Lower lobe of right lung (tissue), 2 donors: ENCODE data around the gene LRRC17. TPM values are rescaled to one million over a fixed set of nuclear protein-coding genes. Genes with fewer than 3 reads are reported as not detected.

Experiments used
- ATAC-seq, 2 donors: fragments of 200-7000 bp; cut with Tn5 transposase; one replicate each; pipeline ENCODE4 v1.9.1; 2020 to 2022; ENCODE audit warnings: mild to moderate bottlenecking in 2 of 2, moderate library complexity in 2 of 2
- DNase-seq: peaks from one replicate; pipeline ENCODE4 v3.0.0-alpha.2; 2020
- H3K27ac ChIP-seq: fragments of 200-600 bp; one replicate; pipeline ENCODE4 v1.8.0; 2022
- H3K27me3 ChIP-seq: fragments of 200-600 bp; one replicate; pipeline ENCODE4 v1.8.0; 2022; ENCODE audit warnings: low read depth
- H3K36me3 ChIP-seq: fragments of 200-600 bp; one replicate; pipeline ENCODE4 v1.8.0; 2022; ENCODE audit warnings: mild to moderate bottlenecking
- H3K4me1 ChIP-seq: fragments of 200-600 bp; one replicate; pipeline ENCODE4 v1.8.0; 2022
- H3K4me3 ChIP-seq: fragments of 200-600 bp; one replicate; pipeline ENCODE4 v1.8.0; 2022; ENCODE audit warnings: mild to moderate bottlenecking
- H3K9me3 ChIP-seq: fragments of 200-600 bp; one replicate; pipeline ENCODE4 v1.8.0; 2022
- intact Hi-C: fragments of 100-400 bp; cut with DNase I; formaldehyde crosslinking; loops from one replicate; pipeline ENCODE4 v1.11.0; 2022
- total RNA-seq: library from RNA; stranded (reverse); fragmentation: NEBNext Ultra II Directional; extraction: Animal tissue kit (Norgen Biotek cat#: 25700); gene quantifications from one replicate; pipeline ENCODE4 v1.2.1, GENCODE V29; 2021
- TF ChIP-seq, protein P1 (sequence below): fragments of 200-600 bp; IDR thresholded peaks from one replicate; pipeline ENCODE4 v1.8.0; 2022; ENCODE audit warnings: antibody characterized with exemption, mild to moderate bottlenecking
- donor health status: DM: no; HTN: yes; CAD: no; lungs with severe emphysema.

Gene LRRC17
- total RNA-seq, 1 donor from 2014 or later, result 1.5 TPM

DNA sequence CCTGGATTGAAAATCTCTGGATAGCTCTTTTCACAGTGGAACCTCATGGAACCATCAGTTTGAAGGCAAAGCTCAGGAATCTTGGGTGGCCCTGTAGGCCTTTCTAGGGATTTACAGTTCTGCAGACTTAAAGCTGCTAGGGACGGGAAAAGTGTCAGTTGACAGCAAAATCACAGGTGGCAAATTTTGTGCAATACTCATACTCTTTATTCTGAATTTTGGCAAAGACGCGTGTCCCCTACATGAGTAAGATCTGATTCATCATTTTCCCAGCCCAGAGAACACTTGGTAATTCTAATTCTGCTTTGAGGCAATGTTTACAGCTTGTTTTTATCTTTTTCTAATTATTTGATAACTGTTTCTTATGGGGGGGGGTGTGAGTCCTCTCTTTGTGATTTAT lies 3.6 kb downstream of the LRRC17 start:
- Histone ChIP-seq H3K36me3 (no peaks in the 10 kb centered on the region), H3K4me1 (peaks cover 4% of the 10 kb centered on the region), H3K4me3 (no peak overlapping the region), H3K9me3 (no peaks in the 10 kb centered on the region), H3K27me3 (no peaks in the 10 kb centered on the region), H3K27ac (no peak overlapping the region)
- TF ChIP-seq, protein P1, sequence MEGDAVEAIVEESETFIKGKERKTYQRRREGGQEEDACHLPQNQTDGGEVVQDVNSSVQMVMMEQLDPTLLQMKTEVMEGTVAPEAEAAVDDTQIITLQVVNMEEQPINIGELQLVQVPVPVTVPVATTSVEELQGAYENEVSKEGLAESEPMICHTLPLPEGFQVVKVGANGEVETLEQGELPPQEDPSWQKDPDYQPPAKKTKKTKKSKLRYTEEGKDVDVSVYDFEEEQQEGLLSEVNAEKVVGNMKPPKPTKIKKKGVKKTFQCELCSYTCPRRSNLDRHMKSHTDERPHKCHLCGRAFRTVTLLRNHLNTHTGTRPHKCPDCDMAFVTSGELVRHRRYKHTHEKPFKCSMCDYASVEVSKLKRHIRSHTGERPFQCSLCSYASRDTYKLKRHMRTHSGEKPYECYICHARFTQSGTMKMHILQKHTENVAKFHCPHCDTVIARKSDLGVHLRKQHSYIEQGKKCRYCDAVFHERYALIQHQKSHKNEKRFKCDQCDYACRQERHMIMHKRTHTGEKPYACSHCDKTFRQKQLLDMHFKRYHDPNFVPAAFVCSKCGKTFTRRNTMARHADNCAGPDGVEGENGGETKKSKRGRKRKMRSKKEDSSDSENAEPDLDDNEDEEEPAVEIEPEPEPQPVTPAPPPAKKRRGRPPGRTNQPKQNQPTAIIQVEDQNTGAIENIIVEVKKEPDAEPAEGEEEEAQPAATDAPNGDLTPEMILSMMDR, result no peak
- DNase-seq (no peak), ATAC-seq (no peak)
- intact Hi-C loops, result no loop called here

DNA sequence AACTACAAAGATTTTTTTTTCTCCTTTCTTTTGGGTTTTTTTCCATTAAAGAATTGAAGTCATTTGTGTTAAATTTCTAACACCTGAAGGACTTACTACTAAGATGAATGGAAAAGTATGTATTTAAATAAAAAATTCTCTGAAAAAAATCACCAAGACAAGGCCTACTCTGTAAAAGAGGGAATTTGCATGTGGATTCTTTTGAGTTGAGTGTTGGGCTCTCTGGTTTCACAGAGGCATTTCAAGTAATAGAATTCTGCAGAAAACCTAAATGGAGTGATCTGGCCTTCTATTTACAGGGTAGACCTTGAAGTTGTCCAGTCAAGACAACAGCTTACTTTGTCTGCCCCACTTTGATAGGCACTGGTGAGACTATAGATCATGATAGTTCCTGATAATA lies 4.1 kb downstream of the LRRC17 start:
- intact Hi-C loops, result no loop called here
- no peak for ATAC-seq
- Histone ChIP-seq H3K4me1 (peaks cover 4% of the 10 kb centered on the region), H3K27me3 (no peaks in the 10 kb centered on the region), H3K27ac (no peak overlapping the region), H3K4me3 (no peak overlapping the region), H3K36me3 (no peaks in the 10 kb centered on the region), H3K9me3 (no peaks in the 10 kb centered on the region)
- no peak for DNase-seq
- TF ChIP-seq, protein P1, result no peak

DNA sequence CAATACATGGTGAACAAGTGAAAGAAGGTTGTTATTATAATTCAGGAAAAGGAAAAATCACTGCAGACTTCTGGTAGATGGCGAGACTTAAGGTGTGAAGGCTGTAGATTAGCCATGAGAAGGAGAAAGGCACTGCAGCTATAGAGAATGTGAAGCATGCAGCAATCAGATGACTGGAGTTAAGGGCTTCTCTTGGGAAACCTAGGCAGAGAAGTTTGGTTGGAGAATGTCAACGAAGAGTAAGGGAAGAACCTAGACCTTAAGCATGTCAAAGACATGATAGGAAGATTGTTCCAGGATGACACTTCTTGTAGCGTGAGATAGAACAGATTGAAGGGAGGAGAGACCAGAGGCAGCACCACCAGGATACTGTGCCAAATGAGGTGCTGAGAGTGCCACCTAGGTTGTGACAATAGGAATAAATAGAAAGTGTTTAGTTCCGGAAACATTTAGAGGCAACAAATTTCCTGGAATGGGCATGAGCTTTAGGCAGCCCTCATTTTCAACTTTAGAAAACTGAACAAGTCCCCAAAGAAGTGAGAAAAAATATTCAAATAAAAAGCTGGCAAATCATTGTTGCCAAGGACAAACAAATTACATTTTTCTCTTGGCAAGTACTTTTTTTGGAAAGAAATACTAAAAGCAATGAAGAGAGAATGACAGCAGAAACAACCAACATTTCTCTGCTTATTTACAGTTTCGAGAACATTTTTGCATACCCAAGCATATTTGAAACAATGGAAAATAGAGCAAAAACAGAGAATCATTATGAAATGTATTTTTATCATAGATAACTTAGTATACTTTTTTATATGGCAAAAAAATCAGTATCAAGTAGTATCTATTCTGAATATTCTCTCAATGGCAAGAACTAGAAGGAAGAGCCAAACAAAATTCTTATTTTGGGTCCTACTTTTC lies 4.9 kb downstream of the LRRC17 start:
- Histone ChIP-seq H3K36me3 (no peaks in the 10 kb centered on the region), H3K4me1 (peaks cover 3% of the 10 kb centered on the region), H3K27ac (no peak overlapping the region), H3K27me3 (no peaks in the 10 kb centered on the region), H3K4me3 (no peak overlapping the region), H3K9me3 (no peaks in the 10 kb centered on the region)
- intact Hi-C loops, result no loop called here
- DNase-seq, result no peak
- TF ChIP-seq, protein P1, result no peak
- ATAC-seq, result no peak

DNA sequence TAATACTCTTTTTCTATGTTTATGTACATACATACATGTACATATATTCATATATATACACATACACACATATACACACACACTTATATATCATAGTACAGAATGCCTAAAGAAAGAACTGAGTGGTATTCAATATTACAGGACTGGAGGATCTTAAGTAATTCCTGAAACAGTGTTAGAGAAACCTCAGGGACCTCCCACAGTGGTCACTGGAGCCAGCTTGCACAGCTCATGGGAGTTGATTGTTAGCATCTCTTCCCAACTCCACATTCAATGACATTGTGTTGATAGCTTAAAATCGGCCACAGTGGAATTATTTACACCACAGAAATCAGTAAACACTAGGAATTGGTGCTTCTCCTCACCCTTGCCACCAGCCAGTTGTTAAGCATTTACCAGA lies 6.0 kb downstream of the LRRC17 start:
- no peak overlapping the region for H3K4me3 ChIP-seq
- TF ChIP-seq, protein P1, result no peak
- no peaks in the 10 kb centered on the region for H3K4me1 ChIP-seq
- no peaks in the 10 kb centered on the region for H3K27me3 ChIP-seq
- H3K27ac ChIP-seq, result no peak overlapping the region
- DNase-seq (no peak), ATAC-seq (no peak)
- H3K36me3 ChIP-seq, result no peaks in the 10 kb centered on the region
- intact Hi-C loops, result no loop called here
- H3K9me3 ChIP-seq, result no peaks in the 10 kb centered on the region

DNA sequence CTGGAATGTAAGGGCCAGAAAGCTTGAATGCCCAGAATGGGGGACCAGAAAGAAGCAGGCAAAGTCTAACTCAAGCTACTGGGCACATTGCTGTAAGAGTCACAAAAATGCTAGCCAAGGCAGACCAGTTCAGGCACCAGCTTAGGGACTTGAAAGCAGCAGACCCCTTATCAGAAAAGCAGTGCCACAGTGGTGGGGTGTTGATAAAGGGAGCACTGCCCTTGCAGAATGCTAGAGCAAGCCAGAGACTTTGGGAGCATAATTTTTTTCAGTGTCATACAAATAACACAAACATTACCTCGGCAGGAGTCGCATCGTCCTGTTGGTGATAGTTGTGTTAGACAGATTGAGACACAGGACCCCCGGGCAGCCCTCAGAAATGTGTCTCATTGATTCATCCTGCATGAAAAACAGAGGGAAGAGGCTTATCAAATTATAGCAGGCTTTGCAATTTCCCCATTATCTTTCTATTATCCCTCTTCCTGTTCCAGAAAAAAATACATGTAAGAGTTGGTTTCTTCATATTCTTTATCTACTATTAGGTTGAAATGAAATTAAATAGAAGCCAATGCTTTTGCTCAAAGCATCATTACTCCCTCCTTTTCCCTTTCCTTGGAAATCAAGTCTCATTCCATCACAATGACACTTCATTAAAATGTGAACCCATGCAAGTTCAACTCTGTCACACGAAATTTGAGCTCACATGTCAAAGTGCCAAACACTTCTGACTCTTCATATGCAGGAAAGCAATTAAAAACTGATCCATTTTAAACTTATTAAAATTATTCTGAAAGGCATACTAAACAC lies 13.4 kb downstream of the LRRC17 start:
- ATAC-seq (no peak), DNase-seq (no peak)
- H3K36me3 ChIP-seq, result no peaks in the 10 kb centered on the region
- no peak overlapping the region for H3K4me3 ChIP-seq
- H3K9me3 ChIP-seq, result no peaks in the 10 kb centered on the region
- TF ChIP-seq, protein P1, result no peak
- no peak overlapping the region for H3K27ac ChIP-seq
- peaks cover 8% of the 10 kb centered on the region for H3K4me1 ChIP-seq
- intact Hi-C loops, result no loop called here
- H3K27me3 ChIP-seq, result no peaks in the 10 kb centered on the region
